ENCODE data around the gene SSC5D. TPM values are rescaled to one million over a fixed set of nuclear protein-coding genes. Genes with fewer than 3 reads are reported as not detected.
A peak's percentile ranks its signal among the peaks of the same experiment; 100 is the strongest.

Gene SSC5D
- total and polyA plus RNA-seq, 10 of the 15 experiments (the other 5 are each of a cell fraction or from before 2014, with no cell fraction given): 0.03 to 0.13 (median 0.05) TPM; not detected in 4

DNA sequence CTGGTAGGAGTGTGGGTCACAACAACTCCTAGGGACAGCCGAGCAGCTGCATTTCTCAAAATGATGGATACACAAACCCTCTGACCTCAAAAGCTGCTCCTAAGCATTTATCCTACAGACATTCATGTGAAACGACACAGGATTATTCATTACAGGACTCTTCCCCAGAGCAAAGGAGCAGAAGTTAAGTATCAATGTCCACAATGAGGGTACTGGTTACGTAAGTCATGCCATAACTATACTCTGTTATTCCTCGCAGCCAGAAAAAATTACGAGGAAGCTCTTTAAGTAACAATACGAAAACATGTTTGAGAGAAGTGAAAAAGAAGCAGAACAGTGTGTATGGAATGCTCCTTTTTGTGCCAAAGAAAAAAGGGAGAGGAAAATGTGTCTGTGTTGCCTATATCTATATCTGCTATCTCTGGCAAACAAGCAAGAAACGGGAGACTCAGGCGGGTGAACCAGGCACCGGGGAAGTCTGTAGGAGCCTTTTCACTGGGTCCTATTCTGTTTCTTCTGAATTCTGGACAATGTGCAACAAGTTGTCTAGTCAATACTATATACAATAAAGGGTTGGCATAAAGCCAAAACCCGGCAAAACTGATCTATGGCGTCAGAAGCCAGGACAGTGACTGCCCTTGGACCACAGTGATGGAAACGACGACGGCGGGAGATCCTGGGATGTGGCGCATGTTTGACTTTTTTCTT lies 28.1 kb upstream of the SSC5D start:
- FAIRE-seq (peak; percentile 47), ATAC-seq (no peak), DNase-seq (ENCODE audit: low read depth, low spot score) (no peak)
- Histone ChIP-seq H3K4me3 (peak overlapping the region; percentile 96; the same call in 1 of the 2 replicates), H3K4me1 (ENCODE audit: control insufficient read depth, insufficient read depth, low read length) (no peaks in the 10 kb centered on the region), H3K36me3 (ENCODE audit: control insufficient read depth in 2 of 2, insufficient read depth in 2 of 2, low read length in 1 of 2) (peaks cover 0 to 3% of the 10 kb centered on the region in 2 experiments; a peak in 3 of 4 replicates), H3K27ac (ENCODE audit: control insufficient read depth, insufficient read depth) (no peak overlapping the region), H3K9ac (ENCODE audit: control insufficient read depth, insufficient read depth, low read length) (no peak overlapping the region; the same call in 1 of the 2 replicates), H3K27me3 (replicated peaks in 1 of 2; ENCODE audit: control insufficient read depth in 2 of 2, insufficient read depth in 2 of 2, low read length in 1 of 2) (no peaks in the 10 kb centered on the region), H4K20me1 (ENCODE audit: control insufficient read depth, insufficient read depth) (no peaks in the 10 kb centered on the region; the same call in 1 of the 2 replicates), H3K9me3 (replicated peaks; ENCODE audit: control insufficient read depth, insufficient read depth, low read length) (no peaks in the 10 kb centered on the region), H3K79me2 (ENCODE audit: control insufficient read depth, insufficient read depth, low read length) (peaks cover 9% of the 10 kb centered on the region), H2AFZ (ENCODE audit: control insufficient read depth, low read depth, low read length) (no peak overlapping the region), H3K4me2 (ENCODE audit: control insufficient read depth, insufficient read depth) (peak overlapping the region; percentile 71; the same call in 1 of the 2 replicates)
- intact Hi-C loops (cut with micrococcal nuclease; ENCODE audit: unreplicated experiment): no loop called here
- POLR2A ChIA-PET: no interaction called here
- RAD21 ChIA-PET (ENCODE audit: unreplicated experiment): interaction anchor here (1.9 kb wide), 1 partner anchor 44 kb away, joined by 6 read pairs; no protein-coding TSS in a partner anchor
- CTCF ChIA-PET: interaction anchor here (0.7 to 3.2 kb wide), 4 partner anchors 7 to 785 kb away, joined by 3 to 15 read pairs (median 4); no protein-coding TSS in a partner anchor
- TSS peak; percentile 80 for BruUV-seq (replicated peaks)
- 79% methylated on average over 16 of the region's 16 CpGs for WGBS (ENCODE audit: insufficient coverage, insufficient replicate concordance, low lambda C conversion rate, missing lambda C conversion rate)
- in situ Hi-C loops (cut with MboI): no loop called here
- SMC1A ChIA-PET (ENCODE audit: uncharacterized antibody, unreplicated experiment): interaction anchor here (0.6 kb wide), 1 partner anchor 141 kb away, joined by 3 read pairs; no protein-coding TSS in a partner anchor
- TF ChIP-seq, protein P1, sequence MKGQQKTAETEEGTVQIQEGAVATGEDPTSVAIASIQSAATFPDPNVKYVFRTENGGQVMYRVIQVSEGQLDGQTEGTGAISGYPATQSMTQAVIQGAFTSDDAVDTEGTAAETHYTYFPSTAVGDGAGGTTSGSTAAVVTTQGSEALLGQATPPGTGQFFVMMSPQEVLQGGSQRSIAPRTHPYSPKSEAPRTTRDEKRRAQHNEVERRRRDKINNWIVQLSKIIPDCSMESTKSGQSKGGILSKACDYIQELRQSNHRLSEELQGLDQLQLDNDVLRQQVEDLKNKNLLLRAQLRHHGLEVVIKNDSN (IDR thresholded peaks at IDR 0.05; ENCODE audit: borderline replicate concordance, extremely low read length, insufficient read depth, low read depth, low read length): no peak
- TF ChIP-seq JUNB (IDR thresholded peaks at IDR 0.05): no peak
- TF ChIP-seq CHD4 (IDR thresholded peaks at IDR 0.05): no peak
- no peak for TF ChIP-seq EZH2 (IDR thresholded peaks at IDR 0.05; ENCODE audit: borderline replicate concordance, control insufficient read depth, low read depth, low read length)
- no peak for TF ChIP-seq BCLAF1 (IDR thresholded peaks at IDR 0.05)
- TF ChIP-seq GATAD2B (conservative IDR thresholded peaks at IDR 0.05; ENCODE audit: low read depth): no peak
- no peak for TF ChIP-seq MEF2A (IDR thresholded peaks at IDR 0.05; ENCODE audit: insufficient read depth, low read depth, low read length)
- no peak for TF ChIP-seq NR2C1 (IDR thresholded peaks at IDR 0.05)
- TF ChIP-seq EED (IDR thresholded peaks at IDR 0.05; ENCODE audit: low read depth): no peak

All from GM12878 (cell line).